ENCODE measurements around the gene RASSF9.

Gene RASSF9

DNA sequence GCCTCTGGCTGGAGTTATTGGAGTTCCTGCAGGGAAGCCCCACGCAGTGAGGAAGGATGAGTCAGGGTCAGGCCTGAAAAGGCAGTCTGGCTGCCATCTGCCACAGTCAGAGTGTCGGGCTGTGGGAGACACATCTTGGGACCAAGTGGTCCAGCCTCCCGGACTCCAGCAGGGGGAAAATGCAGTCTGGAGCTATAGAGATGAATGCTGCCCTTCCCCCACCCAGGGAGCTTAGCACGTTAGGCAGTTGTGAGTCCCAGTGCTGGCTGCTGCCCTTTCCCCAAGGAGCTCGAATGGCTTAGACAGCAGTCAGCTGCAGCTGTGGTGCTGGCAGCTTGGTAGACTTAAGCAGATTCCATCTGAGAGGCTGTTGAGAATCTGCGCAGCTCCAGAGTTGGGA lies 29.7 kb upstream of the RASSF9 start:
- no peak for DNase-seq (ENCODE audit: low spot score)
- TF ChIP-seq, protein P1, sequence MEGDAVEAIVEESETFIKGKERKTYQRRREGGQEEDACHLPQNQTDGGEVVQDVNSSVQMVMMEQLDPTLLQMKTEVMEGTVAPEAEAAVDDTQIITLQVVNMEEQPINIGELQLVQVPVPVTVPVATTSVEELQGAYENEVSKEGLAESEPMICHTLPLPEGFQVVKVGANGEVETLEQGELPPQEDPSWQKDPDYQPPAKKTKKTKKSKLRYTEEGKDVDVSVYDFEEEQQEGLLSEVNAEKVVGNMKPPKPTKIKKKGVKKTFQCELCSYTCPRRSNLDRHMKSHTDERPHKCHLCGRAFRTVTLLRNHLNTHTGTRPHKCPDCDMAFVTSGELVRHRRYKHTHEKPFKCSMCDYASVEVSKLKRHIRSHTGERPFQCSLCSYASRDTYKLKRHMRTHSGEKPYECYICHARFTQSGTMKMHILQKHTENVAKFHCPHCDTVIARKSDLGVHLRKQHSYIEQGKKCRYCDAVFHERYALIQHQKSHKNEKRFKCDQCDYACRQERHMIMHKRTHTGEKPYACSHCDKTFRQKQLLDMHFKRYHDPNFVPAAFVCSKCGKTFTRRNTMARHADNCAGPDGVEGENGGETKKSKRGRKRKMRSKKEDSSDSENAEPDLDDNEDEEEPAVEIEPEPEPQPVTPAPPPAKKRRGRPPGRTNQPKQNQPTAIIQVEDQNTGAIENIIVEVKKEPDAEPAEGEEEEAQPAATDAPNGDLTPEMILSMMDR (IDR thresholded peaks at IDR 0.05; ENCODE audit: extremely low read depth, missing control alignments): no peak

DNA sequence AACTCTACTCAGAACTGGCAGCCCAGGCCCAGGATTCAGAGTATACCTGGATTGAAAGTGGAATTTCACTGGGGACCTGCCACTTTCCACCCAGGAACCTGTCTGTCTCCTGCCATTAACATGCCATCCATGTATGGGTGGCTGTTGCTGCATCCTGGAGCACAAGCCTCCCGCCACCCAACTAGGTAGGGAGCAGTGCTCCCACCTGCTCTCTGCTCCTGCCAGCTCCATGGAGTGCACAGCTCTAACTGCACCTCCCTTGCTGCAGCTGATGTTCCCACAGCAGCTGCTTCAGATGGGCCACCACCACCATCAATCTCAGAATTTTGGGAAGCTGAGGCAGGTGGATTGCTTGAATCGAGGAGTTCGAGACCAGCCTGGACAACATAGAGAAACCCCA lies 20.8 kb upstream of the RASSF9 start:
- TF ChIP-seq, protein P1 (IDR thresholded peaks at IDR 0.05; ENCODE audit: extremely low read depth, missing control alignments): no peak
- DNase-seq (ENCODE audit: low spot score): no peak

DNA sequence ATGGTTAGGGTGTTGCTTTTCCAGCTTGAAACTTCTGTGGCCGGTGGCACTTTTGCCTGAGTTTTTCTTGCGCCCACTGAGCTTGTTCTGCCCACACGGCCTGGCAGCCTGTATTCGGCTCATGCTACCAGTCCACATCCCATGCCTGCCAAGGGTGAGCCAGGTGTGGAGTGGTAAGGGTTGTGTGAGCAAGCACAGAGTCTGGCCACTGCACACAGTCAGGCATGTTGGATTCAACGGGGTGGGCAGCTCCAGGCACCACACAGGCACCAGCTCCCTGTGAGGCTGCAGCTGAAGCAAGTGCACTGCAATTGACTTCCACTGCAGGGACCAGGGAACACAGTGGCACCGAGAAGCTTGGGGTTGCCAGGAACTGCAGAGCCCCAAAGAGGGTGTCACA lies 19.1 kb upstream of the RASSF9 start:
- DNase-seq (ENCODE audit: low spot score): no peak
- TF ChIP-seq, protein P1 (IDR thresholded peaks at IDR 0.05; ENCODE audit: extremely low read depth, missing control alignments): no peak

DNA sequence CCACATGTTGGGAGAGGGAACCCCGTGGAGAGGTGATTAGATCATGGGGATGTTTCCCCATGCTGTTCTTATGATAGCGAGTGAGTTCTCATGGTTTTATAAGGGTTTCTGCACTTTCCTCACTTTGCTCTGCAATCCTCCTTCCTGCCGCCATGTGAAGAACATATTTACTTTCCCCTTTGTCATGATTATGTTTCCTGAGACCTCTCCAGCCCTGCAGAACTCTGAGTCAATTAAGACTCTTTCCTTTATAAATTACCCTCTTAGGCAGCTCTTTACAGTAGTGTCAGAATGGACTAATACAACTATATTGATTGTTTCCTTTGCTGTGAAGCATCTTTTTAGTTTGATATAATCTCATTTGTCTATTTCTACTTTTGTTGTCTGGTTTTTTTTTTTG lies 13.1 kb upstream of the RASSF9 start:
- DNase-seq (ENCODE audit: low spot score): no peak
- TF ChIP-seq, protein P1 (IDR thresholded peaks at IDR 0.05; ENCODE audit: extremely low read depth, missing control alignments): no peak

DNA sequence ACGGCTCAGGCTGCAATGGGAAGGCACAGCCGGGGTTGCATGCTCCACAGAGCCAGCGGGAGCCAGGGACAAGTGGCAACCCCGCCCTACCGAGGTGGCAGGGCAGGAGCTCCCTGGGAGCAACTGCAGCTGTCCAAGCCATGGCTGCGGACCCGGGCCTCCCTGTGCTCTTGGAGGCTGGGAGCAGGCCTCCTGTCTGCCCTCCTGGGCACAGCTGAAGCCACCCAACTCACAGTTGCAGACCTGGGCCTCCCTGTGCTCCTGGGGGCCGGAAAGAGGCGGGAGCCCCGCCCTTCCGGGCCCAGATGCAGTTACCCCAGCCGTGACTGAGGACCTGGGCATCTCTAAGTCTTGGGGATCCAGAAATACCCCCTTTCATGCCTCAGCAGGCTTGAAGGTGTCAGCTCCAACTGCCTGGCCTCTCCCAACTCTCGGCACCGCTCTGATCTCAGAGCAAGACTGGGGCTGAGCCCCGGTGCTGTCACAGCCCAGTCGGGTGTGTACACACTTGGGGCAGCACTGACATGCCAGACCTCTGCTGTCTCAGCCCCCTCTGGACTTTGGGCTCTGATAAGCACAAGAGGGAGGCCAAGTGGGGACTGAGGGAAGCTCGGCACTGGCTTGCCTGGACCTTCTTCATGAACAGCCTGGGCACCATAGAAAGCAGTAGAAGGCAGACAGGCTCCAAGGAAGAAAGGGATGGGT lies 7.5 kb upstream of the RASSF9 start:
- TF ChIP-seq, protein P1 (IDR thresholded peaks at IDR 0.05; ENCODE audit: extremely low read depth, missing control alignments): no peak
- no peak for DNase-seq (ENCODE audit: low spot score)

DNA sequence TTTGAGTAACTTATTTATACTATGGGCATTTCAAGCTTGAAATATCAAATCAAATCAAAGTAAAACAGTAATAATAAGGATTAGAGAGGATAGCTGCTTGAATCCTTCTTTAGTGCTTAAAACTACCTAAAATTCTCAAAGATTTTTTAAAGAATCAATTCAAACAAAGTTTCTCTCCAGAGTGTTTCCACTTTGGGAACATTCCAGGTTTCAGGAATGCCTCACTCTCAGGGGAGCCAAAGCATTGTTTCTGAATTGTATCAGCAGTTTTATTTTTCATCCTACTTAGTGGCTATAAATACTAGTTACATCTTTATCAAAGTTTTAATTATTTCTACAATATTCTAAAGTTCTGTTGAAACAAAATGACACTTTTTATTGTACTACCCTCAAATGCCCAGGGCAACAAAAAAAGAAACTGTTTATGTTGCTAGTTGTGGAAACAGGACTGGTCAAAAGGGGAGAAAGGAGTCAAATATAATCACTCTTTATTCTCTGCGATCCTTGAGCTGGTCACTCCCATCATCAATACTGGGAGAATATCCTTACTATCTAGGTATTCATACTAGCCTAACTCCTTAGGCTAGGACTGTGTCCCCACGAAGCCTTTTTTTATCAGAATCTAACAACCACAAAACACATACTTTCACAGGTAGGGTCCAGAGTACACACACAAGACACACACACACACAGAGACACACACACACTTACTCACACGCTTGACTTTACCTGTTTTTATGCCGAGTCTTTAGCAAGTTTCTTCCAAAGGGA lies 598 bp downstream of the RASSF9 start:
- no peak for DNase-seq (ENCODE audit: low spot score)
- TF ChIP-seq, protein P1 (IDR thresholded peaks at IDR 0.05; ENCODE audit: extremely low read depth, missing control alignments): no peak

DNA sequence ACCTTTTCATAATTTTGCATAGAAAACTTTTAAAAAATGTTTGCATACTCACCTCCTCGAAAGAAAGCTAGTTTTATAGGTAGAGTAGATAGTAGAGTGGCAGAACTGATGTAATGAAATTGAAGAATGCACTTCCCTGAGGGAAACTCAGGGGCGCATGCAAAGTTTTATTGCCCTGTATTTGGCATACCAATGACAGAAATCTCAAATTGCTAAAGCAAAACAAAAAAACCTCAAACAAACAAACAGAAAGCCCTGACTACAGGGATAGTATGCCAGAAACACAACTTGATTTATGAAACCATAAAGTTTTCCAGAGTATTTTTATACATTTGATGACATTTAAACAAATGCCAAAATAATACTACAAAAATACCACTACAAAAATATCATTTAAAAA lies 1.8 kb downstream of the RASSF9 start:
- no peak for DNase-seq (ENCODE audit: low spot score)

More for the DNA sequence above, 1.8 kb downstream of the RASSF9 start:
- TF ChIP-seq, protein P1 (IDR thresholded peaks at IDR 0.05; ENCODE audit: extremely low read depth, missing control alignments): no peak
